HG03095 (cell line): Measurements from ENCODE around the gene ZBTB12.

Experiments used
- ATAC-seq: cut with Tn5 transposase; IDR thresholded peaks from one replicate; pipeline ENCODE4 v1.9.1; 2021; ENCODE audit warnings: moderate library complexity; ENCODE audit not compliant: unreplicated experiment

Gene ZBTB12

GRCh38 chr6:31897612-31898382 lies 4.1 kb downstream of the ZBTB12 start, which contains the start of gene EHMT2:
EHMT2 (minus strand) TSS chr6:31897698; CDS start chr6:31897677, 21 bp downstream.
- peak; percentile 51 for ATAC-seq

- ATAC-seq = no peak
Observed at GRCh38 chr6:31896856-31897611, 4.9 kb downstream of the ZBTB12 start.

DNA sequence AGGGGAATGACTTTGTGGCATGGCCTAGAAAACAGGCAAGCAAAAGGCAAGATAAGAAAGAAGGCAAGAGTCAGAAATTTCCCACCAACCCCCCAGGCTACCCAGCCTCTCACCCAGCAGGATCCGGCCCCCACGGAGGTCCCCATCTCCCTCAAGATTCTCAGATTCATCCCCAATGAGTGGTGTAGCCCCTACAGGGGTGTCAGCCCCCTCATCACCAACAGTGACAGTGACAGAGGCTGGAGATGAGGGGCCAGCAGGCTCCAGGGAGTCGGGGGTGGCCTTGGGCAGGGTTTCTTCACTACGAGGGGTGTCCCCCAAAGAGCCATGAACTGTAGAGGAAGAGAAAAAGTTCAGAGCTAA lies 5.4 kb downstream of the ZBTB12 start:
- no peak for ATAC-seq

DNA sequence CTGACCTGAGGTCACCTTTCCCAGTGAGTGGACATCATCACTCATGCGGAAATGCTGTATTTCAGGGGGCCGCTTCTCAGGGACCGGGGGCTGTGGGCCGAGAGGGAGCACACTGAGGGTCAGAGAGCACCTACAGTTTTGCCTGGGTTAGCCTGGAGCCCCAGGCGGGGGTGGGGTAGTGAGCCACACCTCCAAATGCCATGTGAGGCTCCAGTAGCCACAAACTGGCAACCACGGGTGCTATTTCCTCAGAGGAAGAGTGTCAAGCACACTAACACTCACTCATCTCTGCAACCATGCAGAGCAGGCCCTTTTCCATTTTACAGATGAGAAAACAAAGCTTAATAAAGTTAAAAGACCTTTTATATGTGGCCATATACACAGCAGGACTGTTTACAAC lies 9.1 kb downstream of the ZBTB12 start:
- ATAC-seq = no peak

GRCh38 chr6:31889331-31889972 lies 12.4 kb downstream of the ZBTB12 start:
- ATAC-seq = no peak

DNA sequence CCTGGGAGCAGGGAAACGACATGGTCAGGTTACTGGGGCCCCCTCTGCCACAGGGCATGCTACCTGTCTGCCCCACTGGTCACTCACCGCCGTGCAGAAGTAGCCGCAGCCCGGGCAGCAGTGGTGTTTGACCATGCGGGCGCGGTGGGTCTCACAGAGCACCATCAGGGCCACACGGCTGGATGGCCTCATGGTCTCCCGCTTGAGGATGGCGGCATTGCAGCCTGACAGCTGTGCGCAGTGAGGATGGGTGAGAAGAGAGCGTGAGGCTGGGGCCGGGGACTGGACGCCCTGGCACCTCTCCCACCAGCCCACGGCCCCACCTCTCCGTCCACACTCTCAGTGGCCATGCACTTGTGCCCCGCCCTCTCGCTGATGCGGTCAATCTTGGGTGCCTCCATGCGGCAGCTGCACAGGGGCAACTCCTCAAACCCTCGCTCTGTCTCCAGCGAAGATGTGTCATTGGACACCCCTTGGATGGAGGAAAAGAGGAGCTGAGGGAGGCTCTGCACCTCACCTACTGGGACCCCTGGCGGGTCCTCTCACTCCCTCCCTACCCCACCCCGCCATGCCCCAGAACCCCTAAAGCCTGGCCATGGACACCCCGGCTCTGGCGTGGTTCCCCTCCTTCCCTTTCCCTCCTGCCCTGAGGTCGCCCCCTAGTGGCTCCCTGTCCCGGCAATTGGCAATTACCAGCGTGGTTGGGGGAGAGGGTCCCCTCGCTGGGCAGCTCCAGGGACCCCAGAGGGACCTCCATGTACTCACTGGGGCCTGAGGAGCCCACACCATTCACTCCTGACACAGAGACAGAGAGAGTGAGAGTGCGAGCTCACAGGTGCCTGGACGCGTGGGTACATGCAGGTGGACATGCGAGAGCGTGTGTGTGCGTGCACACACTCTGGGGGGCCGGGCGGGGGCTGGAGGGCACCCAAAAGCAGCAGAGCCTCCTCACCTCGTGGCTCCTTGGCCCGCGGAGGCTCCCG lies 13.3 kb downstream of the ZBTB12 start:
- ATAC-seq = no peak

DNA sequence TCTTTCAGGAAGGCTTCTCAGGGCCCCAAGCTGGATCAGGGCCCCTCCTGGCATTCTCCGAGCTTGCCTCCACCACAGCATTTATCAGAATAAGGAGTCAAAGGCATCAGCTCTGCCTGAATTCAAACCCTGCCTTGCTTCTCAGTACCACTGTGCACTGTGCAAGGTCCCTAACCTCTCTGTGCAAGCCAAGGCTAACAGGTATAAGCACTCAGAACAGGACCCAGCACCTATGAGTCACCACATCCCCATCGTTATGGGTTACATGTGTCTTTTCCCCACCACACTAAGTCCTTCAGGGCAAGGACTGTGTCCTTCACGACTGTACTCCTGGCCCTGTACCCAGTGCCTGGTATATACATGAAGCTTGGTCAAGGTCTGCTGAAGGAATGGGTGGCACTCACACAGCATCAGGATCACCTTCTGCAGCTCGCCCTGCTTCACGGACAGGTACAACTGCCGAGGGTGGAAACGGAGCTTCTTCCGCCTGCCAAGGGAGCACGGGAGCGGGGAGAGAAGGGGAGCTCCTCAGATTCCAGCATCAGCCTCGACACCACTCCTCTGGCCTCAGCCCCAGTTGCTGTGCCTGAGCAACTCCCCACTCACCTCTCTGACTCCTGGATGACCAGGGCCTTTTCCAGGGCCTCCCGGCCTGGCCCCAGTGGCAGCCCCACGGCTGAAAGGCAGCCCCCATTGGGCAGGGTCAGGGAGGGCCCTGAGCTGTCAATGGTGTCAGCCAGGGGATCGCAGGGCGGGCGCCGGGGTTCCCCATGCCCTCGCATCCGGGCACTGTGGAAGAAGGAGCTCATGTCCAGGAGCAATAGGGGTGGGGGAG lies 14.5 kb downstream of the ZBTB12 start:
- no peak for ATAC-seq

GRCh38 chr6:31886541-31886991 lies 15.3 kb downstream of the ZBTB12 start:
- no peak for ATAC-seq

DNA sequence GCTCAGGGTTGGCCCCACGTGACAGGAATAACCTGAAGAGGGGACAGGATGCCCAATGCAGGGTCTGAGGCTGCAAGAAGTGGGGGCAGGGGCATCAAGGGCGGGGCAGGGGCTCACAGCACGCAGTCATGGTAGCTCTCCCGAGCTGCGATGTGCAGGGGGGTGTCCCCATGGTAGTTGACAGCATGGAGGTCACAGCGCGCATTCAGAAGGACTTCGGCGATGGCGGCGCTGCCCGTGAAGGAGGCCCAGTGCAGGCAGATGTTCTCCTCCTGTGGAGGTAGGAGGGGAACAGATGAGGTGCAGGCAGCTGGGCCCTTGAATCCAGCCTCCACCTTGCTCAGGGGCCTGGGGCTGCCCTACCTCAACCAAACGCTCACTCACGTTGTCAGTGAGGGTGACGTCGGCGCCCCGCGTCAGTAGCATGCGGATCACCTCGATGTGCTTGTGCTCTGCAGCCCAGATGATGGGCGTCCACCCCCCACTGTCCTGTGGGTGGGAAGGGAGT lies 17.3 kb downstream of the ZBTB12 start:
- ATAC-seq = no peak

DNA sequence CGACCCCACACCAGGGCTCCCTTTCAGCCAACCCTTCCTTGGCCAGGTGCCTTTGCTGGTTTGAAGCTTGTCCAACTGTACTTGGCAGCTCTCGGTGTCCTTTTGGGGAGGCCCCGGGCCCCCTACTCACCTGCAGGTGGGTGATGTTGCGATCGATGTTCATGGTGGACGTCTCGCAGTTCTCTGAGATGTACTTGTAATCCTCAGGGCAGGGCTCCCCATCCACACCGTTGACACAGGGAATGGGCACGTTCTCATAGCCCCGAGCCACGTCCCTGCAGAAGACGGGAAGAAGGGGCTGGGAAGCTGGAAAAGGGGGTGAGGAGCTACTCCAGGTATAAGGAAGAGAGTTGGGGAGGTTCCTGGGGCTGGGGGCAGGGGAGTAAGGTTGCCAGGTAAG lies 18.2 kb downstream of the ZBTB12 start:
- ATAC-seq = no peak

- ATAC-seq = no peak
Observed at GRCh38 chr6:31882344-31882743, 19.5 kb downstream of the ZBTB12 start.

DNA sequence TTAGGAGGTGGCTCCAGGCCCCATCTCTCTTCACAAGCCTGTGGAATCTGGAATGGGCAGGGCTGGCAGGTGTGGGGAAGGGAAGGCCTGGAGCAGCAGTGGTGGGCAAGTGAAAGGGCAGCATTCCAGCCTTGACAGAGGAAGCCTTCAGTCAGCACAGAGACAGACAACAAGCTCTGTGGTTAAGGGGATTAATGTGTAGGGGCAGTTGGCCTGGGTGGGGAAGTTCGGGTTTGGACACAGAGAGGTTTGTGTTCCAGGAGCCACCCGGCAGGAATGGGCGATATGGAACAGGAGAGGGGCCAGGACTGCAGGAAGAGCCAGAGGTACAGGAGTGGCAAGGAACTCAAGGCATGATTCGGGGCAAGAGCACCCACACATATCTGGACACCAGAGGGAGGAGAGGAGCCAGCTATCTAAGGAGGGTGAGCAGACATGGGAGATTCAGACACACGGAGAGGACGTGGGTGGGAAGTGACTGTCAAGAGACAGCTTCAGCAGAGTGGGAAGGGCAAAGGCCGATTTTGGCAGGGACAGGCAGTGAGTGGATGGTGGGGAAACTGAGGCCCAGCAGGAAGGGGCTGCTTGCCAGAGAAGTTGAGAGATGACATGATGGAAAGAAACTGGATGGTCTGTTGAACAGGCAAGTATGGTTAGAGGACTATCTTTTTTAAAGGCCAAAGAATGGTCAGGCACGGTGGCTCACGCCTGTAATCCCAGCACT lies 20.6 kb downstream of the ZBTB12 start:
- ATAC-seq = no peak

DNA sequence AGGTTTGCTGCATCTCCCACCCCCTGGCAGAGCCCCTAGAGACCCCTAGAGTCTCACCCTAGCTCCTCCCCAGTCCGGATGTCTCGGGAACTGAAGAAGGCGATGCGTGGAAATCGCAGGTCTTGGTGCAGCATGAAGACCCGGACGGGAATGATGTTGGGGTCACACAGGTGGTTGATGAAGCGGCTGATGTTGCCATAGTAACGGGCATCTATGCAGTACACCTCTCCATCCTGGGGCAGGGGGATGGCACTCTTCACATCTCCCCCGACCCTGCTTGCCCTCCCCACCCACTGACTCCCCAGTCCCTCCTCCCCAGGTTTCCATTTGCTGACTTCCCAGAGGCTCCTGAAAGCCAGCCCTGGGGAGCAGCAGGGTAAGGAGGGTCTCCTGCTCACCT lies 21.3 kb downstream of the ZBTB12 start:
- no peak for ATAC-seq

GRCh38 chr6:31879901-31880300 lies 22.0 kb downstream of the ZBTB12 start:
- ATAC-seq = no peak

DNA sequence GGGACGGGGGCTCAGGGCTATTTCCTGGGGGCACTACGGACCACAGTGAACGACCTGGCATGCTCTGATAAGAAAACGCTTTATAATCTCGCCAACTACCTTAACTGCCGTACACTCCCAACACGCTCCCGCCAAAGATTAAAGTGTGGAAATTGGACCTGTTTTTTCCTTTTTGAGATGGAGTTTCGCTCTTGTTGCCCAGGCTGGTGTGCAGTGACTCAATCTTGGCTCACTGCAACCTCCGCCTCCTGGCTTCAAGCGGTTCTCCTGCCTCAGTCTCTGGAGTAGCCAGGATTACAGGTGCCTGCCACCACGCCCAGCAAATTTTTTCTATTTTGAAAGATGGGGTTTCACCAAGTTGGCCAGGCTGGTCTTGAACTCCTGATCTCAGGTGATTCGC lies 22.7 kb downstream of the ZBTB12 start:
- no peak for ATAC-seq

DNA sequence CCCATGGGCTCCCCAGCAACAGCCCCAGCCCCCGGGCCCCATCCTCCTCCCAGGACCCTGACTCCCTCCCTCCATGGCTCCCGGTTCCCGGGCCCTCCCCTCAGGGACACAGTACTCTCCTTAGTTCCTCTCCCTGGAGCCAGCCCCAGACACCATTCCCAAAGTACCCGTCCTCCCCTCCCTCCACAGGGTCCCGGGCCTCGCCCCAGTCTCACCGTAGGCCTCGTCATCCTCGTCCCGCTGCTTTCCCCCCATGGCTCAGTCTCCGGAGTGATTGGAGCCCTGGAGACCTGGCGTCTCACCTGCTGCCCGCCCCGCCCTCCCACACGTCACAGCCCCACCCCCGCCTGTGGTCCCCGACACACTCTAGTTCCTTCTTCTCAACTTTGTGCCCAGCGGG lies 23.2 kb downstream of the ZBTB12 start, which contains the start of gene SLC44A4:
TSS of gene SLC44A4 (minus strand) at position 272 of the 400 bp plus-strand sequence. CDS start at position 255, 17 bp downstream.
- no peak for ATAC-seq

DNA sequence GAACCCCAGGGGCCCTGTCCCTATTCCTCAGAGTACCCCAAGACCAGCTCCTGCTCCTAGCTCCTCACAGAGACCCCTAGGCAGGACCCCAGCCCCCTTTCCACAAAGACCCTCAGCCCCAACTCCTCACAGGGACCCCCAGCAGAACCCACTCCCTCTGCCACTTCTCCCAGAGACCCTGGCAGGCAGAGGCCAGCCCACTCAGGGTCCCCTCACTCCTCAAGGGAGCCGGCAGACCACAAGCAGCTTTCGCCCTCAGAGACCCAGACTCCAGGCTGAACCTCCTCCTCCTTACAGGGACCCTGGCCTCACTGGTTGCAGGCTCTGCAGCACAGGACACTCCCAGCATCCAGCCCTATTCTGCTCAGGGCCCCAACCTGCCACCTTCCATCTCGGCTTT lies 23.7 kb downstream of the ZBTB12 start:
- no peak for ATAC-seq

DNA sequence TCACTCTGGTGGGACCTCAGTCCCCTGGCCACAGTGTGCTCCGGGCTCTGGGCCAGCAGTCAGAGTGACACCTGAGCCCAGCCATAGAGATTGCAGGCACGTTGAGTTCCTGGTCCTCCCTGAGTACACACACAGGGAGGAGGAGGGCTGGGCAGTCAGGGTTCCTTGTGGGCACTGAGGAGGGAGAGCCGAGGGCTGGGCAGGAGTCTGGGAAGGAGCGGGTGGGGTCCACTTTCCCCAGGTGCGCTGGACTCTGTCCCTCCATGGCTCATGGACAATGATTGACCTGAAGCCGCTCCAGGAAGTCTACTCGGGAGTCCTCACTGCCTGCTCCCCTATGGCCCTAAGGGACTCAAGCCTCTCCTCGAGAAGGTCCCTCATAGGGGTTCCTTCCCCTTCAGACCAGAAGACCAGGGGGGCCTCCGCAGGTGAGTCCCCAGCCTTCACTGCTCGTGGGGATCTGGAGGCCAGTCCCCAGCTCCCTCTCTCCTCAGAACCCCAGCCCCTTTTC lies 24.2 kb downstream of the ZBTB12 start:
- ATAC-seq = no peak
